HG03159 (cell line): ENCODE data around the gene OR1J2.

ENCODE experiments used
- ATAC-seq: cut with Tn5 transposase; IDR thresholded peaks from one replicate; pipeline ENCODE4 v1.9.1; 2021; ENCODE audit warnings: mild to moderate bottlenecking, moderate library complexity; ENCODE audit not compliant: unreplicated experiment

OR1J2 gene

GRCh38 chr9:122546196-122546595 lies 35.6 kb downstream of the OR1J2 start:
- no peak for ATAC-seq

GRCh38 chr9:122551371-122551770 lies 40.8 kb downstream of the OR1J2 start:
- ATAC-seq: no peak

GRCh38 chr9:122552812-122553211 lies 42.2 kb downstream of the OR1J2 start, which contains the start of gene OR1N2:
OR1N2 (plus strand) TSS chr9:122553112; CDS start chr9:122553212, 100 bp downstream.
- ATAC-seq: no peak
